ENCODE data around the gene ZNF532.

The ZNF532 gene

GRCh38 chr18:59035591-59035990 lies 170.9 kb downstream of the ZNF532 start:
- Histone ChIP-seq H3K9me3 (ENCODE audit: control insufficient read depth, low read length) (no peaks in the 10 kb centered on the region), H3K9ac (ENCODE audit: low read length) (no peak overlapping the region), H3K4me1 (ENCODE audit: control insufficient read depth, insufficient read depth, low read length) (no peaks in the 10 kb centered on the region), H3K36me3 (ENCODE audit: control insufficient read depth, insufficient read depth, low read length) (no peaks in the 10 kb centered on the region), H3K4me3 (ENCODE audit: low read length) (no peak overlapping the region), H3K27me3 (ENCODE audit: control insufficient read depth, insufficient read depth, low read length) (peaks cover 3% of the 10 kb centered on the region)
